SK-N-SH (cell line): Measurements from ENCODE around the gene PBXIP1. TPM values are rescaled to one million over a fixed set of nuclear protein-coding genes. Genes with fewer than 3 reads are reported as not detected.

Experiments used
- CTCF ChIA-PET: fragments of 300-600, 350-600 bp; formaldehyde crosslinking; extraction: SDS; loops from one replicate; lab custom pipeline; 2021; lab: Yijun Ruan, JAX
- POLR2A ChIA-PET: fragments of 350-600 bp; sonication (Branson Sonifier 250); formaldehyde crosslinking; extraction: SDS; loops from one replicate; lab custom pipeline; 2020; ENCODE audit warnings: antibody characterized with exemption, inconsistent platforms; lab: Yijun Ruan, JAX
- DNase-seq: peaks from one replicate; pipeline ENCODE4 v3.0.0; 2012
- H2AFZ ChIP-seq: fragments of 200-600 bp; sonication (generic); 2 replicates; pipeline ENCODE4 v1.8.1; 2016; ENCODE audit warnings: antibody characterized with exemption, mild to moderate bottlenecking, low read depth
- H3F3A ChIP-seq: fragments of 200-600 bp; sonication (generic); replicated peaks from 2 replicates; pipeline ENCODE3; 2016; ENCODE audit warnings: antibody characterized with exemption, mild to moderate bottlenecking; ENCODE audit not compliant: insufficient read depth
- H3K27ac ChIP-seq, 2 experiments: fragments of 200-500 bp in 1 of 2; fragments of 200-600 bp in 1 of 2; sonication (Bioruptor generic) in 1 of 2; sonication (generic), shearing (Covaris generic) in 1 of 2; 2 replicates each; pipeline versions ENCODE4 v1.5.1 to v1.6.1; 2014 to 2016; ENCODE audit warnings: low read depth in 2 of 2, inconsistent platforms in 1 of 2, low read length in 1 of 2, mild to moderate bottlenecking in 1 of 2, mixed read lengths in 1 of 2
- H3K27me3 ChIP-seq: fragments of 200-600 bp; sonication (generic), shearing (Covaris generic); 2 replicates; pipeline ENCODE4 v1.6.1; 2016; ENCODE audit warnings: mixed run types; ENCODE audit not compliant: insufficient read depth
- H3K36me3 ChIP-seq, 2 experiments: fragments of 200-500 bp in 1 of 2; fragments of 200-600 bp in 1 of 2; sonication (Bioruptor generic) in 1 of 2; sonication (generic) in 1 of 2; replicated peaks in 1 of 2; 2 replicates each; pipeline versions ENCODE3 to v1.5.1; 2014 to 2016; ENCODE audit warnings: low read length in 1 of 2, mild to moderate bottlenecking in 1 of 2; ENCODE audit not compliant: insufficient read depth in 2 of 2, control insufficient read depth in 1 of 2
- H3K4me1 ChIP-seq, 2 experiments: fragments of 200-500 bp in 1 of 2; fragments of 200-600 bp in 1 of 2; sonication (Bioruptor generic) in 1 of 2; sonication (generic), shearing (Covaris generic) in 1 of 2; 2 replicates each; pipeline versions ENCODE4 v1.5.1 to v1.6.1; 2014 to 2016; ENCODE audit warnings: low read depth in 1 of 2, low read length in 1 of 2, mixed run types in 1 of 2; ENCODE audit not compliant: insufficient read depth in 2 of 2, control insufficient read depth in 1 of 2
- H3K4me2 ChIP-seq: fragments of 200-600 bp; sonication (generic), shearing (Covaris generic); 2 replicates; pipeline ENCODE4 v1.6.1; 2017; ENCODE audit warnings: mixed run types
- H3K4me3 ChIP-seq, 2 experiments: fragments of 200-500 bp in 1 of 2; fragments of 200-600 bp in 1 of 2; sonication (Bioruptor generic) in 1 of 2; sonication (generic), shearing (Covaris generic) in 1 of 2; 2 replicates each; pipeline versions ENCODE4 v1.5.1 to v1.8.1; 2014 to 2016; ENCODE audit warnings: low read depth in 2 of 2, inconsistent platforms in 1 of 2, low read length in 1 of 2, mild to moderate bottlenecking in 1 of 2, mixed read lengths in 1 of 2, moderate library complexity in 1 of 2
- H3K79me2 ChIP-seq: fragments of 200-600 bp; sonication (generic); 2 replicates; pipeline ENCODE4 v1.8.1; 2017; ENCODE audit warnings: mild to moderate bottlenecking; ENCODE audit not compliant: insufficient read depth
- H3K9ac ChIP-seq: fragments of 200-600 bp; sonication (generic); 2 replicates; pipeline ENCODE4 v1.6.1; 2017; ENCODE audit warnings: mixed run types
- H3K9me2 ChIP-seq: fragments of 200-600 bp; sonication (generic); 2 replicates; pipeline ENCODE4 v1.6.1; 2017; ENCODE audit warnings: mixed run types
- H3K9me3 ChIP-seq: fragments of 200-600 bp; sonication (generic); 2 replicates; pipeline ENCODE4 v1.6.1; 2017; ENCODE audit warnings: mixed run types, mild to moderate bottlenecking, moderate library complexity
- H4K20me1 ChIP-seq: fragments of 200-600 bp; sonication (generic); 2 replicates; pipeline ENCODE4 v1.6.1; 2017; ENCODE audit warnings: mild to moderate bottlenecking, mixed run types; ENCODE audit not compliant: insufficient read depth
- ELF1 ChIP-seq: IDR thresholded peaks from 2 replicates; pipeline ENCODE4 v1.4.0; 2012
- EP300 ChIP-seq, 2 experiments: IDR thresholded peaks; 2 replicates each; pipeline versions ENCODE4 v1.4.0 to v1.6.1; 2012; ENCODE audit warnings: borderline replicate concordance in 1 of 2, low read depth in 1 of 2, low read length in 1 of 2
- FOXJ3 ChIP-seq: sonication (generic); formaldehyde crosslinking; IDR thresholded peaks from 2 replicates; pipeline ENCODE4 v1.5.1; 2020; ENCODE audit warnings: mild to moderate bottlenecking, missing genetic modification reagents
- FOXM1 ChIP-seq: IDR thresholded peaks from 2 replicates; pipeline ENCODE4 v1.4.0; 2012; ENCODE audit warnings: low read depth, mild to moderate bottlenecking
- GABPA ChIP-seq: IDR thresholded peaks from 2 replicates; pipeline ENCODE4 v1.4.0; 2012; ENCODE audit warnings: low read depth, mild to moderate bottlenecking
- MEF2A ChIP-seq: IDR thresholded peaks from 2 replicates; pipeline ENCODE4 v1.4.0; 2012; ENCODE audit warnings: low read depth, borderline replicate concordance
- MXI1 ChIP-seq: IDR thresholded peaks from 2 replicates; pipeline ENCODE4 v1.6.1; 2012; ENCODE audit warnings: mild to moderate bottlenecking, low read depth, low read length, improper control_type of control experiment
- NFIC ChIP-seq: IDR thresholded peaks from 2 replicates; pipeline ENCODE4 v1.4.0; 2012; ENCODE audit warnings: borderline replicate concordance
- PBX3 ChIP-seq: IDR thresholded peaks from 2 replicates; pipeline ENCODE4; 2012
- POLR2AphosphoS5 ChIP-seq: IDR thresholded peaks from 2 replicates; pipeline ENCODE4 v1.6.1; 2012; ENCODE audit warnings: low read depth, low read length
- RAD21 ChIP-seq: IDR thresholded peaks from 2 replicates; pipeline ENCODE4 v1.6.1; 2012; ENCODE audit warnings: mild to moderate bottlenecking, low read length
- RFX5 ChIP-seq: IDR thresholded peaks from 2 replicates; pipeline ENCODE4 v1.6.1; 2012; ENCODE audit warnings: mild to moderate bottlenecking, improper control_type of control experiment, low read length
- TCF12 ChIP-seq: IDR thresholded peaks from 2 replicates; pipeline ENCODE4 v1.4.0; 2012
- TEAD4 ChIP-seq: IDR thresholded peaks from 2 replicates; pipeline ENCODE4 v1.4.0; 2012; ENCODE audit warnings: mild to moderate bottlenecking, borderline replicate concordance; ENCODE audit not compliant: insufficient read depth
- WGBS: methylation state at CpG from one replicate; pipeline ENCODE4 v1.1.6; 2017; ENCODE audit warnings: low lambda C conversion rate; 5-methylcytosine and 5-hydroxymethylcytosine counted together
- polyA plus RNA-seq, 3 experiments: library from polyadenylated mRNA; depleted of rRNA; stranded (reverse); fragments of >200 nt; gene quantifications; 2 replicates each; pipeline ENCODE4 v1.2.3, GENCODE V29; 2012
- TF ChIP-seq, protein P1 (sequence below): fragments of 150-350 bp; IDR thresholded peaks from 2 replicates; pipeline ENCODE4 v1.6.1; 2016; ENCODE audit warnings: mild to moderate bottlenecking, low read depth, low read length
- TF ChIP-seq, protein P2 (sequence below): IDR thresholded peaks from 2 replicates; pipeline ENCODE4 v1.4.0; 2012; ENCODE audit warnings: low read depth, borderline replicate concordance

Gene PBXIP1
- polyA plus RNA-seq, 1 of the 3 experiments (the other 2 are of a cell fraction) = 55.9 TPM

DNA sequence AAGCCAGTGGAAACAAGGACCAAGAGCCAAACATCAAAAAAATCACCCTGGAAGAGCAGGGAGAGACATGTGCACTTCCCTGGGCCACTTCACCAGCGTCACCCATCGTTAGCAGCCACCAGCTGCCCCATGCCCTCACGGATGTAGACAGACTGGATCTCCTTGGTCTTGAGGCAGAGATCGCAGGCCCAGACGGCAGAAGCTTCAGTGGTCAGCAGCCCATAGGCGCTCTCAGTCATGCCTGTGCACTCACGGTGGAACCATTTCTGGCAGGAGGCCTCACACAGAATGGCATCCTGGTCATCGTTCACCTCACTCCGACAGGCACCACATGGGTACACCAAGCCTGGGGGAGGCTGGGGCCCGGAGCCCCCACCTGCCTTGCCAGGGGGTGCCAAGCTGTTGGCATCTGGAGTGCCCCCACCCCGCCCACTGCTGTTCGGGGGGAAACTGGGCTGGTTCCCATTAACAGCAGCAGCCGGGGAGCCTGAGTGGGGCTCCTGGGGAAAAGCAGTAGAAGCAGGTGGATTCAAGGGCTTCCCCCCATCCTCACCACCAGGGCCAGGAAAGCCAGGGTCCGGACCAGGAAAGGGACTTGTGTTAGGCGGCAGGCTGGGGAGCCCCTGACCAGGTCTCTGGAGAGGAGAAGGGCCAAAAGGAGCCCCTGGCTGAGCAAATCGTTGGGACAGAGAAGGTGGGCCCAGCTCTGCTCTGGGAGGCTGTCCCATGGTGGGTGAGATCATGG lies 3.0 kb upstream of the PBXIP1 start:
- 90% methylated on average over 7 of the region's 16 CpGs for WGBS
- H3K4me1 ChIP-seq = peaks cover 4 to 50% of the 10 kb centered on the region in 2 experiments; a peak in 3 of 4 replicates
- POLR2A ChIA-PET = interaction anchor here (1.5 kb wide), 1 partner anchor 20 kb away, joined by 3 read pairs; no protein-coding TSS in a partner anchor
- H3K79me2 ChIP-seq = peaks cover 29% of the 10 kb centered on the region
- TF ChIP-seq TEAD4 (no peak), MXI1 (no peak), RAD21 (no peak), RFX5 (no peak), POLR2AphosphoS5 (no peak), FOXM1 (no peak), TCF12 (no peak), GABPA (no peak), ELF1 (no peak), PBX3 (no peak), FOXJ3 (CRISPR knock-in tag) (no peak), MEF2A (no peak), NFIC (no peak), EP300 (IDR thresholded peaks at IDR 0.05; ENCODE audit: borderline replicate concordance in 1 of 2, low read depth in 1 of 2, low read length in 1 of 2) (no peak)
- TF ChIP-seq, protein P1, sequence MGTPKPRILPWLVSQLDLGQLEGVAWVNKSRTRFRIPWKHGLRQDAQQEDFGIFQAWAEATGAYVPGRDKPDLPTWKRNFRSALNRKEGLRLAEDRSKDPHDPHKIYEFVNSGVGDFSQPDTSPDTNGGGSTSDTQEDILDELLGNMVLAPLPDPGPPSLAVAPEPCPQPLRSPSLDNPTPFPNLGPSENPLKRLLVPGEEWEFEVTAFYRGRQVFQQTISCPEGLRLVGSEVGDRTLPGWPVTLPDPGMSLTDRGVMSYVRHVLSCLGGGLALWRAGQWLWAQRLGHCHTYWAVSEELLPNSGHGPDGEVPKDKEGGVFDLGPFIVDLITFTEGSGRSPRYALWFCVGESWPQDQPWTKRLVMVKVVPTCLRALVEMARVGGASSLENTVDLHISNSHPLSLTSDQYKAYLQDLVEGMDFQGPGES = no peak
- TF ChIP-seq, protein P2, sequence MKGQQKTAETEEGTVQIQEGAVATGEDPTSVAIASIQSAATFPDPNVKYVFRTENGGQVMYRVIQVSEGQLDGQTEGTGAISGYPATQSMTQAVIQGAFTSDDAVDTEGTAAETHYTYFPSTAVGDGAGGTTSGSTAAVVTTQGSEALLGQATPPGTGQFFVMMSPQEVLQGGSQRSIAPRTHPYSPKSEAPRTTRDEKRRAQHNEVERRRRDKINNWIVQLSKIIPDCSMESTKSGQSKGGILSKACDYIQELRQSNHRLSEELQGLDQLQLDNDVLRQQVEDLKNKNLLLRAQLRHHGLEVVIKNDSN = no peak
- H3F3A ChIP-seq = peaks cover 21% of the 10 kb centered on the region
- CTCF ChIA-PET = interaction anchor here (1.5 to 37.5 kb wide), 4 partner anchors 12 to 103 kb away, joined by 4 to 640 read pairs (median 21); partner anchors contain the start of genes CKS1B, LENEP, SHC1 and ZBTB7B
- H3K9ac ChIP-seq = no peak overlapping the region
- H2AFZ ChIP-seq = no peak overlapping the region
- H4K20me1 ChIP-seq = no peaks in the 10 kb centered on the region
- H3K4me2 ChIP-seq = no peak overlapping the region
- H3K9me3 ChIP-seq = no peaks in the 10 kb centered on the region
- H3K27me3 ChIP-seq = no peaks in the 10 kb centered on the region
- DNase-seq = no peak
- H3K9me2 ChIP-seq = no peaks in the 10 kb centered on the region
- no peak overlapping the region for H3K4me3 ChIP-seq
- H3K27ac ChIP-seq = no peak overlapping the region; a peak in 1 of 4 replicates
- peaks cover 6 to 37% of the 10 kb centered on the region in 2 experiments for H3K36me3 ChIP-seq
